ENCODE results near the gene MCM10.
"Not testable (repeated sequence)": the region's sequence is repeated elsewhere in the genome, so short reads cannot be mapped to it uniquely, and the experiment has no call there.

- not testable (repeated sequence) for TF ChIP-seq EP300 (IDR thresholded peaks at IDR 0.05; ENCODE audit: low read depth); POLR2A (IDR thresholded peaks at IDR 0.05)
- TF ChIP-seq, protein P1, sequence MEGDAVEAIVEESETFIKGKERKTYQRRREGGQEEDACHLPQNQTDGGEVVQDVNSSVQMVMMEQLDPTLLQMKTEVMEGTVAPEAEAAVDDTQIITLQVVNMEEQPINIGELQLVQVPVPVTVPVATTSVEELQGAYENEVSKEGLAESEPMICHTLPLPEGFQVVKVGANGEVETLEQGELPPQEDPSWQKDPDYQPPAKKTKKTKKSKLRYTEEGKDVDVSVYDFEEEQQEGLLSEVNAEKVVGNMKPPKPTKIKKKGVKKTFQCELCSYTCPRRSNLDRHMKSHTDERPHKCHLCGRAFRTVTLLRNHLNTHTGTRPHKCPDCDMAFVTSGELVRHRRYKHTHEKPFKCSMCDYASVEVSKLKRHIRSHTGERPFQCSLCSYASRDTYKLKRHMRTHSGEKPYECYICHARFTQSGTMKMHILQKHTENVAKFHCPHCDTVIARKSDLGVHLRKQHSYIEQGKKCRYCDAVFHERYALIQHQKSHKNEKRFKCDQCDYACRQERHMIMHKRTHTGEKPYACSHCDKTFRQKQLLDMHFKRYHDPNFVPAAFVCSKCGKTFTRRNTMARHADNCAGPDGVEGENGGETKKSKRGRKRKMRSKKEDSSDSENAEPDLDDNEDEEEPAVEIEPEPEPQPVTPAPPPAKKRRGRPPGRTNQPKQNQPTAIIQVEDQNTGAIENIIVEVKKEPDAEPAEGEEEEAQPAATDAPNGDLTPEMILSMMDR (IDR thresholded peaks at IDR 0.05), result not testable (repeated sequence)
Measured at GRCh38 chr10:13234736-13235135, 73.4 kb downstream of the MCM10 start.
